HepG2 (cell line): Measurements from ENCODE around the gene CAPN7. TPM values are rescaled to one million over a fixed set of nuclear protein-coding genes. Genes with fewer than 3 reads are reported as not detected.
A peak's percentile ranks its signal among the peaks of the same experiment; 100 is the strongest.

Experiments
- FOXK1 ChIP-seq: sonication (generic); formaldehyde crosslinking; IDR thresholded peaks from 2 replicates; pipeline ENCODE4 v1.4.0; 2020; ENCODE audit warnings: low read depth, missing genetic modification reagents, borderline replicate concordance
- HMGXB4 ChIP-seq, 2 experiments: sonication (generic) in 1 of 2; formaldehyde crosslinking in 1 of 2; IDR thresholded peaks; 2 replicates each; pipeline versions ENCODE4 v1.4.0 to v1.6.1; 2018 to 2020; ENCODE audit warnings: missing genetic modification reagents in 2 of 2, borderline replicate concordance in 1 of 2, low read depth in 1 of 2, mild to moderate bottlenecking in 1 of 2, missing biosample characterization in 1 of 2
- KDM2A ChIP-seq: sonication (generic); formaldehyde crosslinking; IDR thresholded peaks from 2 replicates; pipeline ENCODE4 v1.4.0; 2020; ENCODE audit warnings: low read depth, missing genetic modification reagents, borderline replicate concordance
- NR2C2 ChIP-seq: sonication (generic); formaldehyde crosslinking; IDR thresholded peaks from 2 replicates; pipeline ENCODE4 v1.4.0; 2020; ENCODE audit warnings: missing genetic modification reagents, mild to moderate bottlenecking, moderate library complexity, borderline replicate concordance
- RAD21 ChIP-seq: fragments of 450-650 bp; formaldehyde crosslinking; IDR thresholded peaks from 2 replicates; pipeline ENCODE4 v1.5.0; 2020; ENCODE audit warnings: mild to moderate bottlenecking
- SALL1 ChIP-seq: sonication (generic); formaldehyde crosslinking; IDR thresholded peaks from 2 replicates; pipeline ENCODE4 v1.8.0; 2022; ENCODE audit warnings: mild to moderate bottlenecking, missing genetic modification reagents
- SMC3 ChIP-seq: IDR thresholded peaks from 2 replicates; pipeline ENCODE4 v1.6.1; 2011; ENCODE audit warnings: low read length, improper control_type of control experiment
- YY1 ChIP-seq: IDR thresholded peaks from 2 replicates; pipeline ENCODE4 v1.6.1; 2011; ENCODE audit warnings: low read length, low read depth, moderate library complexity, mild to moderate bottlenecking; ENCODE audit not compliant: insufficient read depth, insufficient replicate concordance
- ZBTB2 ChIP-seq: sonication (generic); formaldehyde crosslinking; IDR thresholded peaks from 2 replicates; pipeline ENCODE4 v1.8.0; 2022; ENCODE audit warnings: low read depth, missing genetic modification reagents
- ZNF138 ChIP-seq: sonication (generic); formaldehyde crosslinking; IDR thresholded peaks from 2 replicates; pipeline ENCODE4 v1.5.0; 2020; ENCODE audit warnings: mild to moderate bottlenecking, low read depth, missing genetic modification reagents
- ZNF382 ChIP-seq: sonication (generic); formaldehyde crosslinking; IDR thresholded peaks from 2 replicates; pipeline ENCODE4 v1.5.0; 2020; ENCODE audit warnings: missing genetic modification reagents, mild to moderate bottlenecking, borderline replicate concordance
- ZNF598 ChIP-seq: sonication (generic); formaldehyde crosslinking; IDR thresholded peaks from 2 replicates; pipeline ENCODE4 v1.5.1; 2020; ENCODE audit warnings: mild to moderate bottlenecking, missing genetic modification reagents, borderline replicate concordance
- ZSCAN20 ChIP-seq: sonication (generic); formaldehyde crosslinking; IDR thresholded peaks from 2 replicates; pipeline ENCODE4 v1.4.0; 2020; ENCODE audit warnings: missing genetic modification reagents, mild to moderate bottlenecking, borderline replicate concordance
- polyA plus RNA-seq, 8 experiments: library from polyadenylated mRNA; depleted of rRNA in 3 of 8; stranded (reverse) in 7 of 8; unstranded in 1 of 8; fragments of >200 nt; fragmentation: Illumina TruSeq in 4 of 8; extraction: Trizol in 4 of 8; gene quantifications; 2 replicates each; pipeline versions ENCODE4 v1.2.1 to v1.2.3, GENCODE V29; 2011 to 2016; ENCODE audit warnings: low read depth in 4 of 8, missing spikeins in 1 of 8, mixed read lengths in 1 of 8; ENCODE audit not compliant: insufficient read depth in 1 of 8
- total RNA-seq, 5 experiments: library from RNA; depleted of rRNA; stranded (reverse); fragments of >200 nt; fragmentation: Illumina TruSeq; extraction: Trizol; gene quantifications; 2 replicates each; pipeline ENCODE4 v1.2.3, GENCODE V29; 2016; ENCODE audit warnings: low read depth in 1 of 5
- TF ChIP-seq, protein P1 (sequence below): sonication (generic); formaldehyde crosslinking; IDR thresholded peaks from 2 replicates; pipeline ENCODE4 v1.4.0; 2020; ENCODE audit warnings: missing genetic modification reagents, borderline replicate concordance
- TF ChIP-seq, protein P2 (sequence below): sonication (generic); formaldehyde crosslinking; IDR thresholded peaks from 2 replicates; pipeline ENCODE4 v1.4.0; 2020; ENCODE audit warnings: missing genetic modification reagents

The CAPN7 gene
- total and polyA plus RNA-seq, 2 of the 13 experiments (the other 11 are each of a cell fraction or from before 2014, with no cell fraction given): 16.7 to 36.8 TPM

- TF ChIP-seq, protein P1, sequence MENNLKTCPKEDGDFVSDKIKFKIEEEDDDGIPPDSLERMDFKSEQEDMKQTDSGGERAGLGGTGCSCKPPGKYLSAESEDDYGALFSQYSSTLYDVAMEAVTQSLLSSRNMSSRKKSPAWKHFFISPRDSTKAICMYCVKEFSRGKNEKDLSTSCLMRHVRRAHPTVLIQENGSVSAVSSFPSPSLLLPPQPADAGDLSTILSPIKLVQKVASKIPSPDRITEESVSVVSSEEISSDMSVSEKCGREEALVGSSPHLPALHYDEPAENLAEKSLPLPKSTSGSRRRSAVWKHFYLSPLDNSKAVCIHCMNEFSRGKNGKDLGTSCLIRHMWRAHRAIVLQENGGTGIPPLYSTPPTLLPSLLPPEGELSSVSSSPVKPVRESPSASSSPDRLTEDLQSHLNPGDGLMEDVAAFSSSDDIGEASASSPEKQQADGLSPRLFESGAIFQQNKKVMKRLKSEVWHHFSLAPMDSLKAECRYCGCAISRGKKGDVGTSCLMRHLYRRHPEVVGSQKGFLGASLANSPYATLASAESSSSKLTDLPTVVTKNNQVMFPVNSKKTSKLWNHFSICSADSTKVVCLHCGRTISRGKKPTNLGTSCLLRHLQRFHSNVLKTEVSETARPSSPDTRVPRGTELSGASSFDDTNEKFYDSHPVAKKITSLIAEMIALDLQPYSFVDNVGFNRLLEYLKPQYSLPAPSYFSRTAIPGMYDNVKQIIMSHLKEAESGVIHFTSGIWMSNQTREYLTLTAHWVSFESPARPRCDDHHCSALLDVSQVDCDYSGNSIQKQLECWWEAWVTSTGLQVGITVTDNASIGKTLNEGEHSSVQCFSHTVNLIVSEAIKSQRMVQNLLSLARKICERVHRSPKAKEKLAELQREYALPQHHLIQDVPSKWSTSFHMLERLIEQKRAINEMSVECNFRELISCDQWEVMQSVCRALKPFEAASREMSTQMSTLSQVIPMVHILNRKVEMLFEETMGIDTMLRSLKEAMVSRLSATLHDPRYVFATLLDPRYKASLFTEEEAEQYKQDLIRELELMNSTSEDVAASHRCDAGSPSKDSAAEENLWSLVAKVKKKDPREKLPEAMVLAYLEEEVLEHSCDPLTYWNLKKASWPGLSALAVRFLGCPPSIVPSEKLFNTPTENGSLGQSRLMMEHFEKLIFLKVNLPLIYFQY: 0 out of 2 replicates have a peak, but pooled peaks have one; percentile 55
- no peak for TF ChIP-seq FOXK1
- TF ChIP-seq HMGXB4 (CRISPR knock-in tag; IDR thresholded peaks at IDR 0.05; ENCODE audit: borderline replicate concordance in 1 of 2, low read depth in 1 of 2): peak in 1 of 2 experiments; percentile 39; a peak in 1 of 4 replicates
- TF ChIP-seq ZNF382: no peak
- TF ChIP-seq KDM2A (CRISPR knock-in tag): peak; percentile 54; the same call in 1 of the 2 replicates
- TF ChIP-seq NR2C2 (CRISPR knock-in tag): peak; percentile 75; the same call in 1 of the 2 replicates
- no peak for TF ChIP-seq ZNF138 (CRISPR knock-in tag)
- TF ChIP-seq SMC3: peak; percentile 87
- TF ChIP-seq, protein P2, sequence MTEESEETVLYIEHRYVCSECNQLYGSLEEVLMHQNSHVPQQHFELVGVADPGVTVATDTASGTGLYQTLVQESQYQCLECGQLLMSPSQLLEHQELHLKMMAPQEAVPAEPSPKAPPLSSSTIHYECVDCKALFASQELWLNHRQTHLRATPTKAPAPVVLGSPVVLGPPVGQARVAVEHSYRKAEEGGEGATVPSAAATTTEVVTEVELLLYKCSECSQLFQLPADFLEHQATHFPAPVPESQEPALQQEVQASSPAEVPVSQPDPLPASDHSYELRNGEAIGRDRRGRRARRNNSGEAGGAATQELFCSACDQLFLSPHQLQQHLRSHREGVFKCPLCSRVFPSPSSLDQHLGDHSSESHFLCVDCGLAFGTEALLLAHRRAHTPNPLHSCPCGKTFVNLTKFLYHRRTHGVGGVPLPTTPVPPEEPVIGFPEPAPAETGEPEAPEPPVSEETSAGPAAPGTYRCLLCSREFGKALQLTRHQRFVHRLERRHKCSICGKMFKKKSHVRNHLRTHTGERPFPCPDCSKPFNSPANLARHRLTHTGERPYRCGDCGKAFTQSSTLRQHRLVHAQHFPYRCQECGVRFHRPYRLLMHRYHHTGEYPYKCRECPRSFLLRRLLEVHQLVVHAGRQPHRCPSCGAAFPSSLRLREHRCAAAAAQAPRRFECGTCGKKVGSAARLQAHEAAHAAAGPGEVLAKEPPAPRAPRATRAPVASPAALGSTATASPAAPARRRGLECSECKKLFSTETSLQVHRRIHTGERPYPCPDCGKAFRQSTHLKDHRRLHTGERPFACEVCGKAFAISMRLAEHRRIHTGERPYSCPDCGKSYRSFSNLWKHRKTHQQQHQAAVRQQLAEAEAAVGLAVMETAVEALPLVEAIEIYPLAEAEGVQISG (CRISPR knock-in tag): 0 out of 2 replicates have a peak, but pooled peaks have one; percentile 22
- peak; percentile 27; the same call in 1 of the 2 replicates for TF ChIP-seq SALL1 (CRISPR knock-in tag)
- no peak for TF ChIP-seq ZSCAN20 (CRISPR knock-in tag)
- 0 out of 2 replicates have a peak, but pooled peaks have one; percentile 37 for TF ChIP-seq ZNF598
- TF ChIP-seq ZBTB2 (CRISPR knock-in tag): no peak
- peak; percentile 34 for TF ChIP-seq YY1
- peak; percentile 75 for TF ChIP-seq RAD21
These were observed 62.1 kb downstream of the CAPN7 start (continued) for GRCh38 chr3:15268033-15268631.
